GM12878 (cell line): ENCODE measurements around the gene RNASEH2B. TPM values are rescaled to one million over a fixed set of nuclear protein-coding genes. Genes with fewer than 3 reads are reported as not detected.

Source experiments
- ATAC-seq: fragments of 200-7000 bp; cut with Tn5 transposase; 3 replicates; pipeline ENCODE4 v1.9.1; 2020; ENCODE audit warnings: mild to moderate bottlenecking, moderate library complexity
- BruUV-seq: library from RNA; stranded (reverse); fragments of 400-500 nt; replicated peaks from 2 replicates; lab custom pipeline; 2021; lab: Mats Ljungman, UMichigan
- CTCF ChIA-PET: fragments of 300-600 bp; sonication (Branson Sonifier 250); formaldehyde crosslinking; extraction: SDS; loops from one replicate; lab custom pipeline; 2021; ENCODE audit warnings: inconsistent platforms; lab: Yijun Ruan, JAX
- POLR2A ChIA-PET: fragments of 350-600 bp; formaldehyde crosslinking; extraction: SDS; loops from one replicate; lab custom pipeline; 2021; ENCODE audit warnings: inconsistent platforms; lab: Charles Lee
- RAD21 ChIA-PET: fragments of 300-600 bp; sonication (Branson Sonifier 250); formaldehyde crosslinking; loops from one replicate; lab custom pipeline; 2023; ENCODE audit warnings: antibody characterized with exemption; ENCODE audit not compliant: unreplicated experiment; lab: Charles Lee
- SMC1A ChIA-PET: fragments of 300-600 bp; sonication (Branson Sonifier 250); formaldehyde crosslinking; loops from one replicate; lab custom pipeline; 2023; ENCODE audit not compliant: unreplicated experiment, uncharacterized antibody; lab: Charles Lee
- DNase-seq: peaks from one replicate; pipeline ENCODE4 v3.0.0-alpha.2; 2011; ENCODE audit warnings: low read depth, low spot score
- FAIRE-seq: peaks from 3 replicates; lab custom pipeline; 2011; peaks lifted over from hg19 to GRCh38; lab: Jason Lieb, UNC
- H2AFZ ChIP-seq: 2 replicates; pipeline ENCODE4 v1.6.0; 2011; ENCODE audit warnings: low read depth, low read length, control low read depth; ENCODE audit not compliant: control insufficient read depth
- H3K27ac ChIP-seq: 2 replicates; pipeline ENCODE4 v1.5.1; 2011; ENCODE audit warnings: control low read depth; ENCODE audit not compliant: control insufficient read depth, insufficient read depth
- H3K27me3 ChIP-seq, 2 experiments: replicated peaks in 1 of 2; 2 replicates each; pipeline versions ENCODE4 v1.6.0 to v1.6.1; 2011; ENCODE audit warnings: low read length in 1 of 2; ENCODE audit not compliant: control insufficient read depth in 2 of 2, insufficient read depth in 2 of 2
- H3K36me3 ChIP-seq, 2 experiments: 2 replicates each; pipeline ENCODE4 v1.5.1; 2011; ENCODE audit warnings: low read length in 1 of 2; ENCODE audit not compliant: control insufficient read depth in 2 of 2, insufficient read depth in 2 of 2
- H3K4me1 ChIP-seq: 2 replicates; pipeline ENCODE4 v1.6.1; 2011; ENCODE audit warnings: mild to moderate bottlenecking, low read length, moderate library complexity, mixed read lengths; ENCODE audit not compliant: control insufficient read depth, insufficient read depth
- H3K4me2 ChIP-seq: 2 replicates; pipeline ENCODE4 v1.6.0; 2011; ENCODE audit warnings: control low read depth; ENCODE audit not compliant: control insufficient read depth, insufficient read depth
- H3K4me3 ChIP-seq: fragments of 200-600 bp; sonication (generic); 2 replicates; pipeline ENCODE4 v1.5.1; 2016
- H3K79me2 ChIP-seq: 2 replicates; pipeline ENCODE4 v1.6.0; 2011; ENCODE audit warnings: low read length; ENCODE audit not compliant: control insufficient read depth, insufficient read depth
- H3K9ac ChIP-seq: 2 replicates; pipeline ENCODE4 v1.8.0; 2011; ENCODE audit warnings: low read length, control low read depth, mixed read lengths; ENCODE audit not compliant: control insufficient read depth, insufficient read depth
- H3K9me3 ChIP-seq: replicated peaks from 3 replicates; pipeline ENCODE4 v1.5.1; 2011; ENCODE audit warnings: mild to moderate bottlenecking, low read length; ENCODE audit not compliant: control insufficient read depth, insufficient read depth
- H4K20me1 ChIP-seq: 2 replicates; pipeline ENCODE4 v1.6.0; 2011; ENCODE audit not compliant: control insufficient read depth, insufficient read depth
- EP300 ChIP-seq, 2 experiments: fragments of 150-350 bp in 1 of 2; IDR thresholded peaks; 2 replicates each; pipeline ENCODE4 v1.6.1; 2011 to 2012; ENCODE audit warnings: low read depth in 2 of 2, low read length in 2 of 2, borderline replicate concordance in 1 of 2, improper control_type of control experiment in 1 of 2, inconsistent platforms in 1 of 2; ENCODE audit not compliant: control insufficient read depth in 1 of 2
- ESRRA ChIP-seq: IDR thresholded peaks from 2 replicates; pipeline ENCODE4 v1.6.1; 2012; ENCODE audit warnings: mild to moderate bottlenecking, low read length, improper control_type of control experiment
- WGBS: methylation state at CpG from one replicate; pipeline ENCODE4 v1.1.6; 2016; ENCODE audit warnings: low lambda C conversion rate; ENCODE audit not compliant: insufficient replicate concordance, insufficient coverage; ENCODE audit errors: missing lambda C conversion rate; 5-methylcytosine and 5-hydroxymethylcytosine counted together
- in situ Hi-C: fragments of 300-500 bp; cut with MboI; formaldehyde crosslinking; loops from 9 replicates; pipeline ENCODE4 v1.14.3; 2018; ENCODE audit warnings: mixed read lengths
- intact Hi-C: fragments of 100-400 bp; cut with micrococcal nuclease; formaldehyde crosslinking; loops from one replicate; pipeline ENCODE4 v1.14.2; 2022; ENCODE audit not compliant: unreplicated experiment
- polyA plus RNA-seq, 11 experiments: library from polyadenylated mRNA; depleted of rRNA in 4 of 11; unstranded in 6 of 11; stranded (reverse) in 5 of 11; fragments of >200 nt; fragmentation: Nextera tagmentation in 4 of 11; fragmentation: Illumina TruSeq in 1 of 11; extraction: Ambion mirVana in 4 of 11; extraction: Trizol in 1 of 11; gene quantifications; 1 replicate in 1 of 11; 2 replicates in 10 of 11; pipeline versions ENCODE4 v1.2.1 to v1.2.3, GENCODE V29; 2011 to 2016; ENCODE audit warnings: inconsistent platforms in 2 of 11, missing spikeins in 2 of 11, low read depth in 1 of 11
- total RNA-seq, 4 experiments: library from RNA; depleted of rRNA in 3 of 4; stranded (reverse); fragments of >200 nt in 3 of 4; fragmentation: Illumina TruSeq in 1 of 4; extraction: Trizol in 1 of 4; gene quantifications; 2 replicates each; pipeline versions ENCODE4 v1.2.1 to v1.2.3, GENCODE V29; 2013 to 2021
- TF ChIP-seq, protein P1 (sequence below): fragments of 450-650 bp; IDR thresholded peaks from 2 replicates; pipeline ENCODE4 v1.6.1; 2018; ENCODE audit warnings: mild to moderate bottlenecking, low read depth, moderate library complexity; ENCODE audit not compliant: partially characterized antibody
- TF ChIP-seq, protein P2 (sequence below): IDR thresholded peaks from 2 replicates; pipeline ENCODE4 v1.6.1; 2011; ENCODE audit warnings: low read depth, low read length, improper control_type of control experiment, borderline replicate concordance

The RNASEH2B gene
- total and polyA plus RNA-seq, 10 of the 15 experiments (the other 5 are each of a cell fraction or from before 2014, with no cell fraction given), result 64.9 to 148 (median 97.3) TPM

DNA sequence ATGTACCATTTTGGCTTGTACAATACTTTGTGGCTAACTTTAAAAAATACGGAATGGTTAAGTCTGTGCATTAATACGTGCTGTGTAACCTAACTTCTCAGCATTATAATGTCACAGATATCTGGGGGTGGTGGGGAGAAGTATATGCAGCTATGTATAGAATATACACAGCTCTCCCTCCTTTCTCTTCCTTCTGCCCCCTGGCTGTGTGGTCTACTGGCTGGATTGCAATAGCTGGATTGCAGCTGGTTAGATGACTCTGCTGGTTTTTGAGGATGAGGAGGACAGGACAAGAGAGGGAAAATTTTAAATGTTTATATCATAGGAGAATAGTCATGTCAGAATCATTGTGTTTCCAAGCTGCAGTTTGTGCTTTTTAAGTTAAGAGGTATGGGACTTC lies 9.7 kb downstream of the RNASEH2B start:
- H3K4me1 ChIP-seq, result peaks cover 21% of the 10 kb centered on the region
- no peak overlapping the region for H2AFZ ChIP-seq
- H3K27ac ChIP-seq, result no peak overlapping the region
- in situ Hi-C loops (loop anchor here (10.0 kb wide), 1 partner anchor 324 kb away; no protein-coding TSS in a partner anchor), intact Hi-C loops (no loop called here)
- H3K4me2 ChIP-seq, result no peak overlapping the region
- ChIA-PET SMC1A (interaction anchor here (1.6 kb wide), 1 partner anchor 21 kb away, joined by 5 read pairs; no protein-coding TSS in a partner anchor), POLR2A (no interaction called here), RAD21 (no interaction called here), CTCF (no interaction called here)
- ATAC-seq, result no peak
- no peak for DNase-seq
- no TSS peak for BruUV-seq
- H3K36me3 ChIP-seq, result no peaks in the 10 kb centered on the region; a peak in 1 of 4 replicates
- H3K4me3 ChIP-seq, result no peak overlapping the region
- H3K27me3 ChIP-seq, result no peaks in the 10 kb centered on the region
- TF ChIP-seq EP300 (IDR thresholded peaks at IDR 0.05; ENCODE audit: borderline replicate concordance in 1 of 2, control insufficient read depth in 1 of 2, low read depth in 2 of 2, low read length in 2 of 2) (no peak), ESRRA (no peak)
- TF ChIP-seq, protein P1, sequence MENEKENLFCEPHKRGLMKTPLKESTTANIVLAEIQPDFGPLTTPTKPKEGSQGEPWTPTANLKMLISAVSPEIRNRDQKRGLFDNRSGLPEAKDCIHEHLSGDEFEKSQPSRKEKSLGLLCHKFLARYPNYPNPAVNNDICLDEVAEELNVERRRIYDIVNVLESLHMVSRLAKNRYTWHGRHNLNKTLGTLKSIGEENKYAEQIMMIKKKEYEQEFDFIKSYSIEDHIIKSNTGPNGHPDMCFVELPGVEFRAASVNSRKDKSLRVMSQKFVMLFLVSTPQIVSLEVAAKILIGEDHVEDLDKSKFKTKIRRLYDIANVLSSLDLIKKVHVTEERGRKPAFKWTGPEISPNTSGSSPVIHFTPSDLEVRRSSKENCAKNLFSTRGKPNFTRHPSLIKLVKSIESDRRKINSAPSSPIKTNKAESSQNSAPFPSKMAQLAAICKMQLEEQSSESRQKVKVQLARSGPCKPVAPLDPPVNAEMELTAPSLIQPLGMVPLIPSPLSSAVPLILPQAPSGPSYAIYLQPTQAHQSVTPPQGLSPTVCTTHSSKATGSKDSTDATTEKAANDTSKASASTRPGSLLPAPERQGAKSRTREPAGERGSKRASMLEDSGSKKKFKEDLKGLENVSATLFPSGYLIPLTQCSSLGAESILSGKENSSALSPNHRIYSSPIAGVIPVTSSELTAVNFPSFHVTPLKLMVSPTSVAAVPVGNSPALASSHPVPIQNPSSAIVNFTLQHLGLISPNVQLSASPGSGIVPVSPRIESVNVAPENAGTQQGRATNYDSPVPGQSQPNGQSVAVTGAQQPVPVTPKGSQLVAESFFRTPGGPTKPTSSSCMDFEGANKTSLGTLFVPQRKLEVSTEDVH, result no peak
- TF ChIP-seq, protein P2, sequence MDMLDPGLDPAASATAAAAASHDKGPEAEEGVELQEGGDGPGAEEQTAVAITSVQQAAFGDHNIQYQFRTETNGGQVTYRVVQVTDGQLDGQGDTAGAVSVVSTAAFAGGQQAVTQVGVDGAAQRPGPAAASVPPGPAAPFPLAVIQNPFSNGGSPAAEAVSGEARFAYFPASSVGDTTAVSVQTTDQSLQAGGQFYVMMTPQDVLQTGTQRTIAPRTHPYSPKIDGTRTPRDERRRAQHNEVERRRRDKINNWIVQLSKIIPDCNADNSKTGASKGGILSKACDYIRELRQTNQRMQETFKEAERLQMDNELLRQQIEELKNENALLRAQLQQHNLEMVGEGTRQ, result no peak
- no peak overlapping the region for H3K9ac ChIP-seq
- peaks cover 17% of the 10 kb centered on the region for H3K9me3 ChIP-seq
- no peak for FAIRE-seq
- peaks cover 66% of the 10 kb centered on the region for H3K79me2 ChIP-seq
- no peaks in the 10 kb centered on the region for H4K20me1 ChIP-seq
- WGBS, result 94% methylated on average over 2 of the region's 2 CpGs
